ENCODE data around the gene INTS1.

INTS1 gene

GRCh38 chr7:1421020-1421790 lies 83.0 kb downstream of the INTS1 start:
- ChIA-PET CTCF (no interaction called here), POLR2A (no interaction called here)
- no peak for TF ChIP-seq SUZ12 (IDR thresholded peaks at IDR 0.05)
- TF ChIP-seq LEF1 (IDR thresholded peaks at IDR 0.05; ENCODE audit: borderline replicate concordance) = no peak
- TF ChIP-seq FOXK2 (IDR thresholded peaks at IDR 0.05) = no peak
- TF ChIP-seq BHLHE40 (IDR thresholded peaks at IDR 0.05; ENCODE audit: borderline replicate concordance) = no peak
- TF ChIP-seq SP1 (IDR thresholded peaks at IDR 0.05) = no peak
- TF ChIP-seq NFRKB (IDR thresholded peaks at IDR 0.05) = no peak
- no peak for TF ChIP-seq ELF4 (IDR thresholded peaks at IDR 0.05)
- TF ChIP-seq FOXA1 (IDR thresholded peaks at IDR 0.05) = no peak
- no peak for TF ChIP-seq ZNF384 (IDR thresholded peaks at IDR 0.05)
- no peak for TF ChIP-seq FOXM1 (IDR thresholded peaks at IDR 0.05; ENCODE audit: borderline replicate concordance)
- TF ChIP-seq TARDBP (IDR thresholded peaks at IDR 0.05) = no peak

More at GRCh38 chr7:1421020-1421790, 83.0 kb downstream of the INTS1 start:
- no peak for DNase-seq (ENCODE audit: extremely low spot score)
